Measurements from ENCODE around the gene CTNS. TPM values are rescaled to one million over a fixed set of nuclear protein-coding genes. Genes with fewer than 3 reads are reported as not detected.

CTNS gene
- total and polyA plus RNA-seq, 4 donors = 7.7 to 24.9 (median 19.2) TPM

- no peak for TF ChIP-seq CTCF (IDR thresholded peaks at IDR 0.05; ENCODE audit: control extremely low read depth, extremely low read depth)
- no peaks in the 10 kb centered on the region for H3K9me3 ChIP-seq (ENCODE audit: control insufficient read depth in 4 of 4, insufficient read depth in 3 of 4, low read length in 3 of 4)
- peaks cover 3 to 30% (median 14%) of the 10 kb centered on the region in 3 donors for H3K27me3 ChIP-seq (ENCODE audit: control insufficient read depth in 3 of 3, insufficient read depth in 3 of 3, low read length in 2 of 3)
- WGBS, 2 donors = 79 to 89% methylated on average over 22 of the region's 22 CpGs
- no peak overlapping the region for H3K27ac ChIP-seq (ENCODE audit: low read depth in 1 of 2, low read length in 1 of 2)
- no peak overlapping the region for H3K9ac ChIP-seq (ENCODE audit: insufficient read depth in 1 of 2, low read length in 2 of 2)
- H3K4me3 ChIP-seq = no peak overlapping the region
- no peak for ATAC-seq (ENCODE audit: insufficient read depth, low FRiP score)
- H3K4me1 ChIP-seq (ENCODE audit: control insufficient read depth in 5 of 5, insufficient read depth in 5 of 5, low read length in 5 of 5) = peaks cover 0 to under 1% (median 0%) of the 10 kb centered on the region in 5 donors
- H3K36me3 ChIP-seq (ENCODE audit: control insufficient read depth in 4 of 4, insufficient read depth in 4 of 4, low read length in 4 of 4) = no peaks in the 10 kb centered on the region
- DNase-seq = no peak
Measured at GRCh38 chr17:3690094-3690715, 53.6 kb downstream of the CTNS start.

DNA sequence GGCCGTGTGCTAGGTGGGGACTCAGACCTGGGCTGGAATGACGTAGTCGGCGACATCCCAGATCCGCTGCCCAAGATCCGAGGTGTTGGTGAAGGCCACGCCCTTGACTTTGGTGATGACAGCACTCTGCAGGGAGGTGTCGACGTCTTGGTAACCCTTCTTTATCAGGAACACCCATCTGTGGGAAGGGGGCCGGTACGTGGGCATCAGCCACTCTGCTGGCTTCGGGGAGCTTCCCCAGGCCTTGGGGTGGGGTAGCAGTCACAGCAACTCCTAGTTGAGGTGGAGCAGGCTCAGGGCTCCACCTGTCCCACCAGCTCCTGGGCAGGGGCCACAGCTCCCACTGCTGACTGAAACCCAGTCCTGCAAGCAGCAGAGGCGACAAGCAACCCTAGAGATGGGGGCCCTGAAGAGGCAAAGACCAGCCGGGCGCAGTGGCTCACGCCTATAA lies 55.1 kb downstream of the CTNS start:
- no peaks in the 10 kb centered on the region for H3K36me3 ChIP-seq (ENCODE audit: control insufficient read depth in 4 of 4, insufficient read depth in 4 of 4, low read length in 4 of 4)
- ATAC-seq (ENCODE audit: insufficient read depth, low FRiP score) (no peak), DNase-seq (no peak)
- peaks cover 3 to 43% (median 24%) of the 10 kb centered on the region in 3 donors for H3K27me3 ChIP-seq (ENCODE audit: control insufficient read depth in 3 of 3, insufficient read depth in 3 of 3, low read length in 2 of 3)
- 81 to 90% methylated on average over 16 of the region's 16 CpGs for WGBS, 2 donors
- no peaks in the 10 kb centered on the region for H3K9me3 ChIP-seq (ENCODE audit: control insufficient read depth in 4 of 4, insufficient read depth in 3 of 4, low read length in 3 of 4)
- no peak for TF ChIP-seq CTCF (IDR thresholded peaks at IDR 0.05; ENCODE audit: control extremely low read depth, extremely low read depth)
- H3K9ac ChIP-seq (ENCODE audit: insufficient read depth in 1 of 2, low read length in 2 of 2) = no peak overlapping the region
- H3K4me1 ChIP-seq (ENCODE audit: control insufficient read depth in 5 of 5, insufficient read depth in 5 of 5, low read length in 5 of 5) = peaks cover 0 to 7% (median 0%) of the 10 kb centered on the region in 5 donors
- no peak overlapping the region for H3K27ac ChIP-seq (ENCODE audit: low read depth in 1 of 2, low read length in 1 of 2)
- no peak overlapping the region for H3K4me3 ChIP-seq

GRCh38 chr17:3692346-3692745 lies 55.8 kb downstream of the CTNS start:
- Histone ChIP-seq H3K27me3 (ENCODE audit: control insufficient read depth in 3 of 3, insufficient read depth in 3 of 3, low read length in 2 of 3) (peaks cover 3 to 49% (median 27%) of the 10 kb centered on the region in 3 donors), H3K27ac (ENCODE audit: low read depth in 1 of 2, low read length in 1 of 2) (no peak overlapping the region), H3K4me1 (ENCODE audit: control insufficient read depth in 5 of 5, insufficient read depth in 5 of 5, low read length in 5 of 5) (peaks cover 0 to 7% (median 0%) of the 10 kb centered on the region in 5 donors), H3K9ac (ENCODE audit: insufficient read depth in 1 of 2, low read length in 2 of 2) (no peak overlapping the region), H3K36me3 (ENCODE audit: control insufficient read depth in 4 of 4, insufficient read depth in 4 of 4, low read length in 4 of 4) (no peaks in the 10 kb centered on the region), H3K4me3 (no peak overlapping the region), H3K9me3 (ENCODE audit: control insufficient read depth in 4 of 4, insufficient read depth in 3 of 4, low read length in 3 of 4) (no peaks in the 10 kb centered on the region)
- WGBS, 2 donors = 86 to 90% methylated on average over 9 of the region's 9 CpGs
- DNase-seq (no peak), ATAC-seq (ENCODE audit: insufficient read depth, low FRiP score) (no peak)
- no peak for TF ChIP-seq CTCF (IDR thresholded peaks at IDR 0.05; ENCODE audit: control extremely low read depth, extremely low read depth)

All from lung (tissue), 12 donors.